CD4-positive, alpha-beta T cell treated with Interferon gamma for 1 hour (primary cell): ENCODE measurements around the gene CNGB1.
"Not testable (repeated sequence)": the region's sequence is repeated elsewhere in the genome, so short reads cannot be mapped to it uniquely, and the experiment has no call there.

ENCODE experiments used
- DNase-seq: peaks from one replicate; pipeline ENCODE4 v3.0.0-alpha.2; 2020

The CNGB1 gene

GRCh38 chr16:57846078-57846697, 124.7 kb downstream of the CNGB1 start:
- DNase-seq = no peak

- DNase-seq = no peak
These were observed 125.8 kb downstream of the CNGB1 start for GRCh38 chr16:57845115-57845514.

GRCh38 chr16:57844416-57845030, 126.4 kb downstream of the CNGB1 start:
- DNase-seq = no peak

GRCh38 chr16:57843400-57843799, 127.5 kb downstream of the CNGB1 start:
- DNase-seq = no peak

- no peak for DNase-seq
These were observed 128.3 kb downstream of the CNGB1 start for GRCh38 chr16:57842601-57843000.

GRCh38 chr16:57840833-57841232, 130.1 kb downstream of the CNGB1 start:
- no peak for DNase-seq

GRCh38 chr16:57838161-57838560, 132.8 kb downstream of the CNGB1 start:
- DNase-seq = no peak

- no peak for DNase-seq
These were observed 133.4 kb downstream of the CNGB1 start for GRCh38 chr16:57837305-57838125.

GRCh38 chr16:57835439-57835838, 135.5 kb downstream of the CNGB1 start:
- not testable (repeated sequence) for DNase-seq

GRCh38 chr16:57834936-57835335, 136.0 kb downstream of the CNGB1 start:
- DNase-seq = no peak
